Panc1 (cell line): ENCODE data around the gene PPP1R16B. TPM values are rescaled to one million over a fixed set of nuclear protein-coding genes. Genes with fewer than 3 reads are reported as not detected.
A peak's percentile ranks its signal among the peaks of the same experiment; 100 is the strongest.

ENCODE experiments used
- ATAC-seq: fragments of 200-7000 bp; cut with Tn5 transposase; 2 replicates; pipeline ENCODE4 v1.9.1; 2020; ENCODE audit warnings: mild to moderate bottlenecking, moderate library complexity
- BruUV-seq: library from RNA; stranded (reverse); fragments of 400-500 nt; replicated peaks from 2 replicates; lab custom pipeline; 2021; lab: Mats Ljungman, UMichigan
- CTCF ChIA-PET: fragments of 300-600 bp; sonication (Branson Sonifier 250); formaldehyde crosslinking; loops from one replicate; lab custom pipeline; 2022; ENCODE audit warnings: antibody characterized with exemption; lab: Charles Lee
- POLR2A ChIA-PET: fragments of 300-600 bp; sonication (Branson Sonifier 250); formaldehyde crosslinking; loops from one replicate; lab custom pipeline; 2022; ENCODE audit warnings: antibody characterized with exemption; lab: Charles Lee
- DNase-seq: peaks from one replicate; pipeline ENCODE4 v3.0.0-alpha.2; 2010; ENCODE audit warnings: low read depth, low spot score
- H3K27ac ChIP-seq: 2 replicates; pipeline ENCODE4 v1.5.1; 2011; ENCODE audit warnings: mild to moderate bottlenecking, low read length, inconsistent platforms
- H3K27me3 ChIP-seq: fragments of 200-500 bp; sonication (Bioruptor generic); 2 replicates; pipeline ENCODE4 v1.6.0; 2014; ENCODE audit warnings: low read length, inconsistent platforms; ENCODE audit not compliant: control insufficient read depth, insufficient read depth
- H3K36me3 ChIP-seq: fragments of 200-500 bp; sonication (Bioruptor generic); 2 replicates; pipeline ENCODE4 v1.5.1; 2014; ENCODE audit warnings: inconsistent platforms, mild to moderate bottlenecking, low read length, moderate library complexity; ENCODE audit not compliant: control insufficient read depth, insufficient read depth
- H3K4me1 ChIP-seq: 2 replicates; pipeline ENCODE4 v1.5.1; 2011; ENCODE audit warnings: inconsistent platforms, mild to moderate bottlenecking, low read length, moderate library complexity; ENCODE audit not compliant: control insufficient read depth, insufficient read depth
- H3K4me3 ChIP-seq, 2 experiments: 2 replicates each; pipeline ENCODE4 v1.5.1; 2011 to 2012; ENCODE audit warnings: low read depth in 2 of 2, low read length in 2 of 2, mild to moderate bottlenecking in 2 of 2, inconsistent platforms in 1 of 2, moderate library complexity in 1 of 2
- H3K9me3 ChIP-seq: fragments of 200-500 bp; sonication (Bioruptor generic); 2 replicates; pipeline ENCODE4 v1.5.1; 2014; ENCODE audit warnings: low read depth, mild to moderate bottlenecking, inconsistent platforms, low read length, moderate library complexity; ENCODE audit not compliant: control insufficient read depth, insufficient read depth
- POLR2AphosphoS5 ChIP-seq: IDR thresholded peaks from 2 replicates; pipeline ENCODE4 v1.6.1; 2012; ENCODE audit warnings: mild to moderate bottlenecking, low read depth, low read length, moderate library complexity
- SIN3A ChIP-seq: IDR thresholded peaks from 2 replicates; pipeline ENCODE4 v1.6.1; 2012; ENCODE audit warnings: low read depth, mild to moderate bottlenecking, low read length, moderate library complexity, borderline replicate concordance; ENCODE audit not compliant: insufficient read depth
- TCF7L2 ChIP-seq: IDR thresholded peaks from 2 replicates; pipeline ENCODE4 v1.6.1; 2011; ENCODE audit warnings: mild to moderate bottlenecking, low read depth, low read length, inconsistent platforms
- in situ Hi-C: cut with HindIII; loops from 2 replicates; pipeline ENCODE4 v1.10.0; 2016; ENCODE audit warnings: low sequenced_read_pairs, low pct_unique_long_range_greater_than_20kb
- intact Hi-C: fragments of 100-400 bp; cut with micrococcal nuclease; formaldehyde crosslinking; loops from one replicate; pipeline ENCODE4 v1.10.0; 2022; ENCODE audit not compliant: unreplicated experiment
- total RNA-seq: library from RNA; stranded (reverse); gene quantifications from one replicate; pipeline ENCODE4 v1.2.1, GENCODE V29; 2021; ENCODE audit not compliant: unreplicated experiment
- TF ChIP-seq, protein P1 (sequence below), 2 experiments: IDR thresholded peaks; 2 replicates each; pipeline ENCODE4 v1.6.1; 2011 to 2012; ENCODE audit warnings: low read depth in 2 of 2, control low read depth in 1 of 2, low read length in 1 of 2, mild to moderate bottlenecking in 1 of 2, moderate library complexity in 1 of 2; ENCODE audit not compliant: insufficient read depth in 1 of 2
- TF ChIP-seq, protein P2 (sequence below): fragments of 450-650 bp; IDR thresholded peaks from 2 replicates; pipeline ENCODE4 v1.5.1; 2017; ENCODE audit warnings: mild to moderate bottlenecking

Gene PPP1R16B
- total RNA-seq, 1 experiment from 2014 or later, result 0.92 TPM

DNA sequence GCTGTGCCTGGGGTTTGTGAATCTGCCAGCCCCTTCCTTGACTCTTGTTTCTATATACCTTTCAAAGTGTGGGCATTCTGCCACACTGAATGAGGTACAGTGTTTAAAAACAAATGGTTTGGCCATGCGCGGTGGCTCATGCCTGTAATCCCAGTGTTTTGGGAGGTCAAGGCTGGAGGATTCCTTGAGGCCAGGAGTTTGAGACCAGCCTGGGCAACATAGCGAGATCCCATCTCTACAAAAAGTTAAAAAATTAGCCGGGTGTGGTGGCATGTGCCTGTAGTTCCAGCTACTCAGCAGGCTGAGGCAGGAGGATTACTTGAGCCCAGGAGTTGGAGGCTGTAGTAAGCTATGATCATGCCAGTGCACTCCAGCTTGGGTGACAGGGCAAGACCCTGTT is 126.5 kb downstream of the PPP1R16B start:
- in situ Hi-C loops, result no loop called here
- POLR2A ChIA-PET, result no interaction called here
- Histone ChIP-seq H3K27ac (no peak overlapping the region), H3K9me3 (no peaks in the 10 kb centered on the region), H3K27me3 (no peaks in the 10 kb centered on the region), H3K4me3 (no peak overlapping the region), H3K4me1 (peaks cover 16% of the 10 kb centered on the region), H3K36me3 (no peaks in the 10 kb centered on the region; the same call in none of the 2 replicates)
- TF ChIP-seq, protein P1, sequence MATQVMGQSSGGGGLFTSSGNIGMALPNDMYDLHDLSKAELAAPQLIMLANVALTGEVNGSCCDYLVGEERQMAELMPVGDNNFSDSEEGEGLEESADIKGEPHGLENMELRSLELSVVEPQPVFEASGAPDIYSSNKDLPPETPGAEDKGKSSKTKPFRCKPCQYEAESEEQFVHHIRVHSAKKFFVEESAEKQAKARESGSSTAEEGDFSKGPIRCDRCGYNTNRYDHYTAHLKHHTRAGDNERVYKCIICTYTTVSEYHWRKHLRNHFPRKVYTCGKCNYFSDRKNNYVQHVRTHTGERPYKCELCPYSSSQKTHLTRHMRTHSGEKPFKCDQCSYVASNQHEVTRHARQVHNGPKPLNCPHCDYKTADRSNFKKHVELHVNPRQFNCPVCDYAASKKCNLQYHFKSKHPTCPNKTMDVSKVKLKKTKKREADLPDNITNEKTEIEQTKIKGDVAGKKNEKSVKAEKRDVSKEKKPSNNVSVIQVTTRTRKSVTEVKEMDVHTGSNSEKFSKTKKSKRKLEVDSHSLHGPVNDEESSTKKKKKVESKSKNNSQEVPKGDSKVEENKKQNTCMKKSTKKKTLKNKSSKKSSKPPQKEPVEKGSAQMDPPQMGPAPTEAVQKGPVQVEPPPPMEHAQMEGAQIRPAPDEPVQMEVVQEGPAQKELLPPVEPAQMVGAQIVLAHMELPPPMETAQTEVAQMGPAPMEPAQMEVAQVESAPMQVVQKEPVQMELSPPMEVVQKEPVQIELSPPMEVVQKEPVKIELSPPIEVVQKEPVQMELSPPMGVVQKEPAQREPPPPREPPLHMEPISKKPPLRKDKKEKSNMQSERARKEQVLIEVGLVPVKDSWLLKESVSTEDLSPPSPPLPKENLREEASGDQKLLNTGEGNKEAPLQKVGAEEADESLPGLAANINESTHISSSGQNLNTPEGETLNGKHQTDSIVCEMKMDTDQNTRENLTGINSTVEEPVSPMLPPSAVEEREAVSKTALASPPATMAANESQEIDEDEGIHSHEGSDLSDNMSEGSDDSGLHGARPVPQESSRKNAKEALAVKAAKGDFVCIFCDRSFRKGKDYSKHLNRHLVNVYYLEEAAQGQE (IDR thresholded peaks at IDR 0.05; ENCODE audit: insufficient read depth in 1 of 2, low read depth in 2 of 2, low read length in 1 of 2), result no peak
- TF ChIP-seq TCF7L2 (no peak), SIN3A (no peak), POLR2AphosphoS5 (no peak)
- TF ChIP-seq, protein P2, sequence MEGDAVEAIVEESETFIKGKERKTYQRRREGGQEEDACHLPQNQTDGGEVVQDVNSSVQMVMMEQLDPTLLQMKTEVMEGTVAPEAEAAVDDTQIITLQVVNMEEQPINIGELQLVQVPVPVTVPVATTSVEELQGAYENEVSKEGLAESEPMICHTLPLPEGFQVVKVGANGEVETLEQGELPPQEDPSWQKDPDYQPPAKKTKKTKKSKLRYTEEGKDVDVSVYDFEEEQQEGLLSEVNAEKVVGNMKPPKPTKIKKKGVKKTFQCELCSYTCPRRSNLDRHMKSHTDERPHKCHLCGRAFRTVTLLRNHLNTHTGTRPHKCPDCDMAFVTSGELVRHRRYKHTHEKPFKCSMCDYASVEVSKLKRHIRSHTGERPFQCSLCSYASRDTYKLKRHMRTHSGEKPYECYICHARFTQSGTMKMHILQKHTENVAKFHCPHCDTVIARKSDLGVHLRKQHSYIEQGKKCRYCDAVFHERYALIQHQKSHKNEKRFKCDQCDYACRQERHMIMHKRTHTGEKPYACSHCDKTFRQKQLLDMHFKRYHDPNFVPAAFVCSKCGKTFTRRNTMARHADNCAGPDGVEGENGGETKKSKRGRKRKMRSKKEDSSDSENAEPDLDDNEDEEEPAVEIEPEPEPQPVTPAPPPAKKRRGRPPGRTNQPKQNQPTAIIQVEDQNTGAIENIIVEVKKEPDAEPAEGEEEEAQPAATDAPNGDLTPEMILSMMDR, result no peak
- no peak for ATAC-seq
- intact Hi-C loops, result no loop called here
- CTCF ChIA-PET, result no interaction called here
- no TSS peak for BruUV-seq
- no peak for DNase-seq

DNA sequence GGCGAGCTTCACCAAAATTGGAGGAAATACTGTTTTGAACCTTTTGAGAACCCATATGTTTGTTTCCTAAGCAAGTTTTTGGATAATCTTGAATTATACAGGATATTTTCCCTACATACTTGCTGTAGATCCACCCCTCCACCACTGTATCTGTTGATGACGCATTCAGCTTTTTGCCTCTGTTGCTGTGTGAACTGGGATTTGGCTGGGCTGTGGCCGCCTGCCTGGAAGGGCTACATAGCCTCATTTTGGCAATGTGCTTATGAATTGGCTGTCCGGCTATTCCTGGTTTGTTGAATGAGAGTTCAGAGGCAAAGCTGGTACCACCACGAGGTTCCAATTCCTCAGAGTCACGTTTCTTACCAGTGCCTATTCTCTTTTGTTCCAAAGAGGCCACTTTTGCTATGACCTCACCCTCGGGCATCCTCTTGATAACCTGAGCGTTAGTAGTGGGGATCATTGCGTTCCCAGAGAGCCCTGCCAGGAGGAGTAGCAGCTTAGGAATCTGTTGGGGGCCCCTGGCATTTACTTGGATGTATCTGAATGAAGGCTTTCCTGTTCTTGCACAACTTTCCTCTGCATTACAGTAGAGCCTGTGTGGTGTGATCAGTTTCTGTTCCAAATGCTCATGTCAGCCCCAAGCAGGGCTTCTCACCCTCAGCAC is 127.1 kb downstream of the PPP1R16B start:
- intact Hi-C loops, result no loop called here
- no peaks in the 10 kb centered on the region for H3K9me3 ChIP-seq
- DNase-seq, result no peak
- no peak overlapping the region for H3K4me3 ChIP-seq
- H3K27ac ChIP-seq, result peak overlapping the region; percentile 14; the same call in 1 of the 2 replicates
- no peaks in the 10 kb centered on the region; the same call in 1 of the 2 replicates for H3K36me3 ChIP-seq
- H3K4me1 ChIP-seq, result peaks cover 16% of the 10 kb centered on the region
- CTCF ChIA-PET, result no interaction called here
- no TSS peak for BruUV-seq
- in situ Hi-C loops, result no loop called here
- ATAC-seq, result no peak
- no peaks in the 10 kb centered on the region for H3K27me3 ChIP-seq
- TF ChIP-seq, protein P2, result no peak
- TF ChIP-seq TCF7L2 (no peak), SIN3A (no peak), POLR2AphosphoS5 (no peak)
- TF ChIP-seq, protein P1 (IDR thresholded peaks at IDR 0.05; ENCODE audit: insufficient read depth in 1 of 2, low read depth in 2 of 2, low read length in 1 of 2), result no peak
- POLR2A ChIA-PET, result no interaction called here
